ENCODE measurements around the gene IRF2BPL. TPM values are rescaled to one million over a fixed set of nuclear protein-coding genes. Genes with fewer than 3 reads are reported as not detected.

IRF2BPL gene
- total RNA-seq, 1 experiment from 2014 or later: 74.6 TPM

GRCh38 chr14:77002335-77002734 lies 26.2 kb downstream of the IRF2BPL start:
- no peak overlapping the region for H3K27ac ChIP-seq (ENCODE audit: low read depth, low read length)
- DNase-seq (ENCODE audit: low read depth, low spot score) (no peak), ATAC-seq (no peak)
- H4K20me1 ChIP-seq (ENCODE audit: insufficient read depth): no peaks in the 10 kb centered on the region
- H3K9ac ChIP-seq (ENCODE audit: low read length): no peak overlapping the region
- no peak overlapping the region for H3K4me2 ChIP-seq (ENCODE audit: low read length)
- H3K27me3 ChIP-seq (ENCODE audit: insufficient read depth, low read length): no peaks in the 10 kb centered on the region
- intact Hi-C loops (cut with micrococcal nuclease): no loop called here
- H3K36me3 ChIP-seq (ENCODE audit: control insufficient read depth in 1 of 2, insufficient read depth in 2 of 2, low read length in 2 of 2): no peaks in the 10 kb centered on the region
- TF ChIP-seq REST (IDR thresholded peaks at IDR 0.05; ENCODE audit: low read depth) (no peak), EZH2 (IDR thresholded peaks at IDR 0.05) (no peak), RAD21 (IDR thresholded peaks at IDR 0.05; ENCODE audit: low read depth) (no peak)
- no peaks in the 10 kb centered on the region for H3K9me2 ChIP-seq (ENCODE audit: insufficient read depth)
- BruUV-seq (replicated peaks): no TSS peak
- ChIA-PET RAD21 (ENCODE audit: low non-redundant PET in 1 of 2, low total read pairs in 2 of 2, uncharacterized antibody in 2 of 2, unreplicated experiment in 2 of 2) (no interaction called here), POLR2A (no interaction called here), CTCF (no interaction called here)
- no peaks in the 10 kb centered on the region for H3K9me3 ChIP-seq (ENCODE audit: control insufficient read depth in 1 of 2, insufficient read depth in 1 of 2, low read depth in 1 of 2, low read length in 2 of 2)
- H3K79me2 ChIP-seq (ENCODE audit: insufficient read depth, low read length): no peaks in the 10 kb centered on the region
- H2AFZ ChIP-seq (ENCODE audit: low read depth, low read length, poor library complexity, severe bottlenecking): no peak overlapping the region
- peaks cover 33 to 47% of the 10 kb centered on the region in 2 experiments for H3K4me1 ChIP-seq (ENCODE audit: control insufficient read depth in 1 of 2, insufficient read depth in 2 of 2, low read length in 2 of 2)
- H3K4me3 ChIP-seq (replicated peaks in 1 of 2; ENCODE audit: low read depth in 1 of 2, low read length in 2 of 2): no peak overlapping the region

DNA sequence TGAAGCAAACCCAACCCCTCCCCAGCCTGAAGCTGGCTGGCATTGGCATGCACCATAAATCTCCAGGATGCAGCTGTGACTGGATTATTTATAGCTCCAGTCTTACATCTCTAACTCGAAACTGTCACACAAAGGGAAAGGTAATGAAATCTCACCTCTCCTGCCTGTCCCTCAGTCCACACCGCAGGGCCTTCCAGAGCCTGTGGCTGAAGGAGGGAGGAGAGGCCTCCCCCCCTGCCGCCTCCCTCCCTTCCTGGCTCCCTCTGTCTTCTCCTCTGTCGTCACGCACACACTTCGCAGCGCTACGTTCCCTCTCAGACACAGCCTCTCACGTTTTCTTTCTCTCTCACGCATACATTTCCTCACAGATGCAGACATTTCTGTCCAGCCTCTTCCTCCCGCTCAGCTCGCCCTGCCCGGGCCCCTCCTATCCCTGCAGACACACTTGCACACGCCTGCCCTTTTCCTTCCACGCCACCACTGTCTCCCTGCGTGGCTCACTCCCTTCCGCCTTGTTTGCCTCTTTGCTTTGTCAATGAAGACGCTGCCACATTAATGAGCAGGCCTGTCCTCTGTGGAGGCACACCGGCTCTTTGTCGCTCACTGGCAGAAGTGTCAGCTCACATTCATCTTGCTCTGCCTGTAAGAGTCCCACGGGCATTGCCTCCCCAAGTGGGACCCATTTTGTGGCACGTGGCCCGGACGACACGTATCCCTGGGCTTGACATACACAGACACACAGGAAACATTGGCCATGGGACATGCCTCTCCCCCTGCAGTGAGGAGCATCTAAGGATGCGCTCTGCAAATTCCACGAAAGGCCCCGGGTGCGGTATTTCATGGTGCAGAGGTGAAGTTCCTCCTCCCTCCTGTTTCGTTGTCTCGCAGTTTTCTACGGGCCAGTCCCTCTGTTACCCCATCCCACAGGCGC lies 27.9 kb downstream of the IRF2BPL start:
- Histone ChIP-seq H3K9ac (ENCODE audit: low read length) (no peak overlapping the region), H3K79me2 (ENCODE audit: insufficient read depth, low read length) (no peaks in the 10 kb centered on the region), H3K4me1 (ENCODE audit: control insufficient read depth in 1 of 2, insufficient read depth in 2 of 2, low read length in 2 of 2) (peaks cover 17 to 32% of the 10 kb centered on the region in 2 experiments; a peak in 3 of 4 replicates), H3K4me2 (ENCODE audit: low read length) (no peak overlapping the region), H3K4me3 (replicated peaks in 1 of 2; ENCODE audit: low read depth in 1 of 2, low read length in 2 of 2) (no peak overlapping the region), H3K9me3 (ENCODE audit: control insufficient read depth in 1 of 2, insufficient read depth in 1 of 2, low read depth in 1 of 2, low read length in 2 of 2) (no peaks in the 10 kb centered on the region), H3K27me3 (ENCODE audit: insufficient read depth, low read length) (no peaks in the 10 kb centered on the region), H3K27ac (ENCODE audit: low read depth, low read length) (no peak overlapping the region), H3K36me3 (ENCODE audit: control insufficient read depth in 1 of 2, insufficient read depth in 2 of 2, low read length in 2 of 2) (no peaks in the 10 kb centered on the region), H2AFZ (ENCODE audit: low read depth, low read length, poor library complexity, severe bottlenecking) (no peak overlapping the region), H3K9me2 (ENCODE audit: insufficient read depth) (no peaks in the 10 kb centered on the region), H4K20me1 (ENCODE audit: insufficient read depth) (no peaks in the 10 kb centered on the region)
- POLR2A ChIA-PET: no interaction called here
- DNase-seq (ENCODE audit: low read depth, low spot score) (no peak), ATAC-seq (no peak)
- intact Hi-C loops (cut with micrococcal nuclease): no loop called here
- CTCF ChIA-PET: no interaction called here
- RAD21 ChIA-PET (ENCODE audit: low non-redundant PET in 1 of 2, low total read pairs in 2 of 2, uncharacterized antibody in 2 of 2, unreplicated experiment in 2 of 2): no interaction called here
- no TSS peak for BruUV-seq (replicated peaks)
- no peak for TF ChIP-seq EZH2 (IDR thresholded peaks at IDR 0.05)
- TF ChIP-seq, protein P1, sequence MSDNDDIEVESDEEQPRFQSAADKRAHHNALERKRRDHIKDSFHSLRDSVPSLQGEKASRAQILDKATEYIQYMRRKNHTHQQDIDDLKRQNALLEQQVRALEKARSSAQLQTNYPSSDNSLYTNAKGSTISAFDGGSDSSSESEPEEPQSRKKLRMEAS (IDR thresholded peaks at IDR 0.05): no peak
- no peak for TF ChIP-seq SRF (IDR thresholded peaks at IDR 0.05; ENCODE audit: low read depth)
- TF ChIP-seq JUND (IDR thresholded peaks at IDR 0.05): no peak
- TF ChIP-seq CTCF (IDR thresholded peaks at IDR 0.05 in 2 of 3, conservative IDR thresholded peaks at IDR 0.05 in 1 of 3; ENCODE audit: borderline replicate concordance in 1 of 3, insufficient read depth in 1 of 3, low read depth in 2 of 3, low read length in 2 of 3): no peak
- TF ChIP-seq ATF3 (IDR thresholded peaks at IDR 0.05): no peak
- no peak for TF ChIP-seq TCF7L2 (IDR thresholded peaks at IDR 0.05; ENCODE audit: borderline replicate concordance, extremely low read depth, insufficient read depth, insufficient read length)
- no peak for TF ChIP-seq SIN3A (IDR thresholded peaks at IDR 0.05; ENCODE audit: low read depth)
